Omental fat pad (tissue), 4 donors: Measurements from ENCODE around the gene ULK3. TPM values are rescaled to one million over a fixed set of nuclear protein-coding genes. Genes with fewer than 3 reads are reported as not detected.
A peak's percentile ranks its signal among the peaks of the same experiment; 100 is the strongest.

ENCODE experiments used
- ATAC-seq: fragments of 150-250 bp; one replicate; pipeline ENCODE4 v1.9.1; 2016; ENCODE audit warnings: mild to moderate bottlenecking, moderate library complexity; ENCODE audit not compliant: low FRiP score
- DNase-seq: peaks from one replicate; pipeline ENCODE4 v3.0.0-alpha.2; 2019; ENCODE audit warnings: low spot score
- total RNA-seq, 4 donors: library from RNA; depleted of rRNA; stranded (reverse); fragments of >200 nt; gene quantifications; one replicate each; pipeline ENCODE4 v1.1.0, GENCODE V29; 2016
- TF ChIP-seq, protein P1 (sequence below), 3 donors: fragments of 450-650 bp; IDR thresholded peaks; one replicate each; pipeline ENCODE4 v1.5.1; 2016 to 2017; ENCODE audit warnings: antibody characterized with exemption in 3 of 3, mild to moderate bottlenecking in 3 of 3, moderate library complexity in 2 of 3

ULK3 gene
- total RNA-seq, 4 donors from 2014 or later: 23.2 to 52.6 (median 41.4) TPM

- no peak for DNase-seq
- TF ChIP-seq, protein P1, sequence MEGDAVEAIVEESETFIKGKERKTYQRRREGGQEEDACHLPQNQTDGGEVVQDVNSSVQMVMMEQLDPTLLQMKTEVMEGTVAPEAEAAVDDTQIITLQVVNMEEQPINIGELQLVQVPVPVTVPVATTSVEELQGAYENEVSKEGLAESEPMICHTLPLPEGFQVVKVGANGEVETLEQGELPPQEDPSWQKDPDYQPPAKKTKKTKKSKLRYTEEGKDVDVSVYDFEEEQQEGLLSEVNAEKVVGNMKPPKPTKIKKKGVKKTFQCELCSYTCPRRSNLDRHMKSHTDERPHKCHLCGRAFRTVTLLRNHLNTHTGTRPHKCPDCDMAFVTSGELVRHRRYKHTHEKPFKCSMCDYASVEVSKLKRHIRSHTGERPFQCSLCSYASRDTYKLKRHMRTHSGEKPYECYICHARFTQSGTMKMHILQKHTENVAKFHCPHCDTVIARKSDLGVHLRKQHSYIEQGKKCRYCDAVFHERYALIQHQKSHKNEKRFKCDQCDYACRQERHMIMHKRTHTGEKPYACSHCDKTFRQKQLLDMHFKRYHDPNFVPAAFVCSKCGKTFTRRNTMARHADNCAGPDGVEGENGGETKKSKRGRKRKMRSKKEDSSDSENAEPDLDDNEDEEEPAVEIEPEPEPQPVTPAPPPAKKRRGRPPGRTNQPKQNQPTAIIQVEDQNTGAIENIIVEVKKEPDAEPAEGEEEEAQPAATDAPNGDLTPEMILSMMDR (IDR thresholded peaks at IDR 0.05): no peak
- ATAC-seq: no peak
These were observed 4.5 kb upstream of the ULK3 start for GRCh38 chr15:74847432-74847831.

DNA sequence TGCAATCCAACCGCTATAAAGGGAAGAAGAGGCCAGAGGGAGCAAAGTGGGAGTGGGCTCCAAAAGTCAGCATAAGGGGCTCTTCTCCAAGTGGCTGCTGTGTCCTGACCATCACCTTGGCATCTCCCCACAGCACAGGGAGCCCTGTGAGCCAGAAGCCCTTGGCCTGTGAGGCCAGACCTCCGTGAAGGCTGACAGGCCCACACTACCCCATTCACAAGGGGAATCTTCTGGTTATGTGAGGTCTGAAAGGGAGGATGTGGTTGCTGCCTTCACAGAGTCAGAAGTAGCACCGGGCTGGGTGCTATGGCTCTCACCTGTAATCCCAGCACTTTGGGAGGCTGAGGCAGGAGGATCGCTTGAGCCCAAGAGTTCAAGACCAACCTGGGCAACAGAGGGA is 2.6 kb upstream of the ULK3 start:
- TF ChIP-seq, protein P1 (IDR thresholded peaks at IDR 0.05): no peak
- ATAC-seq (no peak), DNase-seq (no peak)

DNA sequence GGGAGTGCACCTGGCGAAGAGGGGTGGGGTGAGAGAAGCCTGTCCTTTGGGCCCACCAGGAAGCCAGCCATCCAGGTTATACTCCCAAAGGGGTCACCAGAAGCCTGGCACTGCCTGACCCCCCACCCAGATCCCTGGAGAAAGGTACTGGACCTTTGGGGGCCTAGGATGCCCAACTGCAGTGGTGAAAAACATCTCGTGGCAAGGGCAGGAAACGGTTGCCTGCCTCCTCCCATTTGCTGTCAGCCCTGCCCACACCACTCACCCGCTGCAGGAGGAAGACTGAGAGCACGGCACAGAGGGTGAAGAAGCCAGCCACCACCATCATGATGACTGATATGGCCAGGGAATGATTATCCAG is 2.2 kb upstream of the ULK3 start:
- ATAC-seq: no peak
- TF ChIP-seq, protein P1 (IDR thresholded peaks at IDR 0.05): no peak
- DNase-seq: no peak

- no peak for DNase-seq
- TF ChIP-seq, protein P1 (IDR thresholded peaks at IDR 0.05): no peak
- ATAC-seq: no peak
These were observed 1.6 kb upstream of the ULK3 start for GRCh38 chr15:74844319-74845207.

DNA sequence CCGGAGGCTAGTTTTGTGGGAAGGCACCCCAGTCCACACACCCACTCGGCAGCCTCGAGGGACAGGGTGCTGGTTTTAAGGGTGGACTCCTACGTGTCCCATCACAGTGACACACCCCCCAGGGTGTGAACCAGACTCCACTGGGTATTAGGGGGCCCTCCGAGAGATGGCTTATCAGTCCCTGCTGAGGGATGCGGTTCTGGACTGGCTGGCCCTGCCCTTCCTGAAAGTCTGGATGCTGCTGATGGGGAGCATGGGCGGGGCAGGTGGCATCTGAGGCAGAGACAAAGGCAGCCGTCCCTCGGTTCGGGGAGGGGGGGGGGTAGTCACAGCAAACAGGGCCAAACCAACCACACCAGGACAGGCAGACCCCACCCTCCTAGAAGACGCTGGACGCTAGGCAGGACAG is 939 bp upstream of the ULK3 start:
- TF ChIP-seq, protein P1 (IDR thresholded peaks at IDR 0.05): no peak
- ATAC-seq (no peak), DNase-seq (no peak)

GRCh38 chr15:74843445-74843828 is 481 bp upstream of the ULK3 start:
- DNase-seq: no peak
- ATAC-seq: peak; percentile 11
- TF ChIP-seq, protein P1 (IDR thresholded peaks at IDR 0.05): no peak

DNA sequence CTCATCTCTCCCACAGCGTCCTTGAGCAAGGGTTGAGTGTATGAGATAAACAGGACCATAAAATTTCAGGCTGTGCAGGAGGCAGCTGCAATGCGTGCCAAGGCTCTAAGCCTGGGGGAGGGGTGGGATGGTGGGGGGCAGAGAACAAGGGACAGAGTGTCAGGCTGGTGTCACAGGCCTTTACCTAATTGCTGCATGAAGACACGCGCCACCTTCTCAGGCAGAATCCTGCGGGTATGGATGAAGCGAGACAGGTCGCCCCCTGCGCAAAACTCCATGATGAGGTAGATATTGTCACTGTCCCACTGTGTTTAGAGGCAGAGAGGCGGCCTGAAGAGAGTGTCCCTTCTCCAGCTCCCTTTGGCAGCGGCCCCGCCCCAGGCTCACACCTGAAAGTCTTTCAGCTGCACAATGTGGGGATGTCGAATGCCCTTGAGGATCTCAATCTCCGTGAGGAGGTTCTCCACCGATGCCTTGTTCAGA is 1.0 kb downstream of the ULK3 start:
- DNase-seq (no peak), ATAC-seq (no peak)
- TF ChIP-seq, protein P1 (IDR thresholded peaks at IDR 0.05): no peak
